ENCODE measurements around the gene OLIG1.

DNA sequence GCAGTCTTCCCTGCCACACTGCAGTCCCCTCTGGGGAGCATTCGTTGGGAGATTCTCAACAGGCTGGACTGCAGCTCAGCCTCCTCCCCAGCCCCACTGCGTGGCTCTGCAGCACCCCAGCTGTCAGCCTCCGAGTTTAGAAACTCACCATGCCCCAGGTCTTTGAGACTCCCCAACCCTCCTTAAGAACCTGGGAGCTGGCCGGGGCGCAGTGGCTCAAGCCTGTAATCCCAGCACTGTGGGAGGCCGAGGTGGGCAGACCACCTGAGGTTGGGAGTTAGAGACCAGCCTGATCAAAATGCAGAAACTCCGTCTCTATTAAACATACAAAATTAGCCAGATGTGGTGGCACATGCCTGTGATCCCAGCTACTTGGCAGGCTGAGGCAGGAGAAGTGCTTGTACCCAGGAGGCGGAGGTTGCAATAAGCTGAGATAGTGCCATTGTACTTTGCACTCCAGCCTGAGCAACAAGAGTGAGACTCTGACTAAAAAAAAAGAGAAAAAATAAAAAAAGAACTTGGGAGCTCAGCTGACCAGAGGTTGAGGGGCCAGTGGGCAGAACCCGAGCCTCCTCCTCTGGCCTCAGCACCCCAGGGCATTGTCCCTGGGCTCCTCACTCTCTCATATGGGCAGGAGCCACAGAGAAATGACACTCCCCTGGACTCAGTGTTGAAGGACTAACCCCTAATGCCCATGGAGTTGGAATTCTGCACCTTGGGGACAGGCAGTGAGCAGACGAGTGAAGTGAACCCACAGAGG, 38.6 kb upstream of the OLIG1 start:
- TF ChIP-seq EZH2 (IDR thresholded peaks at IDR 0.05), result no peak
- TF ChIP-seq POLR2AphosphoS5 (IDR thresholded peaks at IDR 0.05; ENCODE audit: borderline replicate concordance, low read depth, low read length), result no peak
